Measurements from ENCODE around the gene EDC3. TPM values are rescaled to one million over a fixed set of nuclear protein-coding genes. Genes with fewer than 3 reads are reported as not detected.

Gene EDC3
- polyA plus RNA-seq, 1 donor: 31.1 TPM

DNA sequence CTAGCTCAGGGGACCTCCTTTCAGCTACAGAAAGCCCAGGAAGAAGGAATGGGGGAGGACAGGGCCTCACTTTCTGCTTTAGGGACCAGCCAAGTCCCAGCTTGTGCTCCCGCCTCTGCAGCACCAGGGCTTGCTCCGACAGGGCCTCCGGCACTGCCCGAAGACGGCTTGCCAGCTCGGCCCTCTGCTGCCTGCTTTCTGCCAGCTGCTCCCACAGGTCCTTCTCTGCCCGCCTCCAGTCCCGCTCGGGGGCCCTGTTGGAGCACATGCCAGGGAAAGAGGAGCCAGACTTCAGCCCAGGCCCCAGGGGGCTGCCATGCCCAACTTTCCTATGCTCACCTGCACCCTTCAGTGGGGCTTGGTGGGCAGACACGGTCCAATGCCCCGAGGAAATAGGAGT is 84.5 kb downstream of the EDC3 start:
- no peak for DNase-seq
- Histone ChIP-seq H3K27ac (ENCODE audit: low read length) (no peak overlapping the region), H3K27me3 (ENCODE audit: control insufficient read depth, insufficient read depth, low read length) (no peaks in the 10 kb centered on the region), H3K9me3 (ENCODE audit: control insufficient read depth, low read depth, low read length) (no peaks in the 10 kb centered on the region), H3K4me1 (ENCODE audit: control insufficient read depth, insufficient read depth, low read length) (no peaks in the 10 kb centered on the region), H3K4me3 (ENCODE audit: low read length) (no peak overlapping the region), H3K36me3 (ENCODE audit: control insufficient read depth, insufficient read depth, low read length) (no peaks in the 10 kb centered on the region)
- WGBS (ENCODE audit: insufficient coverage, low lambda C conversion rate): no CpG with 5 or more reads among the region's 11 CpGs

DNA sequence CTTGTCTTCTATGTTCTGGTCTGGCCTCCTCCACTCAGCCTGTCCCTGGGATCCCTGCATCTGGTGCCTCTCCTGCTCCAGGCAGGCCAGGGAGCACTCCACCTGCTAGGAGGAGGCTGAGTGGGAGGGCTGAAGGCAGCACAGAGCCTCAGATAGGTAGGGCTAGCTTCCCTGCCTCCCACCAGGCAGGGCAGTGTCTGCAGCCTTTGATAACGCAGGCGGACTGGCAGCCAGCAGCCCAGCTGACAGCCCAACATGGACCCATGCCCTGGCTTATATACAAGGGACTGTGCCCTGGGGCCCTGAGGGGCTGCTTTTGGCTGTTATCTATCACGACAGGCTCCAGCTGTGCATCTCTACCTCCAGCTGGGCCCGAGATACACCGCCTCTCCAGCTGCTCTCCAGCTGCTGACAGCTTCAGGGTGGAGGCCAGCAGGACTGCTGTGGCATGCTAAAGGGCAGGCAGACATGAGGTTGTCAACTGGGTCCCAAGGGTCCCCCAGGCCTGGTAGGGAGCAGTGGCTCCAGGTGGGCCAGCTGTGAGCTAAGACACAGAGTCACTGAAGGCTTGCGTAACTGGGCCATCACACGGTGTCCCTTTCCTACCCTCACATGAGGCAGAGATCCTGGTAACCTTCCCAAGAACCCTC is 85.4 kb downstream of the EDC3 start:
- no peaks in the 10 kb centered on the region for H3K36me3 ChIP-seq (ENCODE audit: control insufficient read depth, insufficient read depth, low read length)
- no CpG with 5 or more reads among the region's 7 CpGs for WGBS (ENCODE audit: insufficient coverage, low lambda C conversion rate)
- H3K4me1 ChIP-seq (ENCODE audit: control insufficient read depth, insufficient read depth, low read length): no peaks in the 10 kb centered on the region
- H3K27ac ChIP-seq (ENCODE audit: low read length): no peak overlapping the region
- no peak overlapping the region for H3K4me3 ChIP-seq (ENCODE audit: low read length)
- H3K27me3 ChIP-seq (ENCODE audit: control insufficient read depth, insufficient read depth, low read length): no peaks in the 10 kb centered on the region
- H3K9me3 ChIP-seq (ENCODE audit: control insufficient read depth, low read depth, low read length): no peaks in the 10 kb centered on the region
- DNase-seq: peak; percentile 40 to 55

DNA sequence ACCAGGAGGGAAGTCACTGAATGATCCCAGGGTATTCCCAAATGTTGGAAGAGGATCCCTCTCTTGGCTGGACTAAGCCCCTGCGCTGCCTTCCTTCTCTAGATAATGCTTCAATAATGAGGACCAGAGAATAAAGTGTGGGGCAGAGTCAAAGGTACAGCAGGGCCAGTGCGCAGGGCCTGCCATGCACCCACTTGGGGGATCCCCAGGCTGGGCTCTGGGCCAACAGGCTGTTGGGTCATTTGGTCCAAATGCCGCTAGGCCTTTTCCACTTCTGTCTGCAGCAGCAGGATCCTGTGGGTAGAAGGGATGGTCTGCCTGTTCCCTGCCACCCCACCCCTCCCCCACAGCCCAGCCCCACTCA is 85.9 kb downstream of the EDC3 start:
- WGBS (ENCODE audit: insufficient coverage, low lambda C conversion rate): no CpG with 5 or more reads among the region's 3 CpGs
- no peaks in the 10 kb centered on the region for H3K36me3 ChIP-seq (ENCODE audit: control insufficient read depth, insufficient read depth, low read length)
- no peaks in the 10 kb centered on the region for H3K4me1 ChIP-seq (ENCODE audit: control insufficient read depth, insufficient read depth, low read length)
- no peaks in the 10 kb centered on the region for H3K9me3 ChIP-seq (ENCODE audit: control insufficient read depth, low read depth, low read length)
- no peak for DNase-seq
- H3K4me3 ChIP-seq (ENCODE audit: low read length): no peak overlapping the region
- H3K27me3 ChIP-seq (ENCODE audit: control insufficient read depth, insufficient read depth, low read length): no peaks in the 10 kb centered on the region
- no peak overlapping the region for H3K27ac ChIP-seq (ENCODE audit: low read length)

DNA sequence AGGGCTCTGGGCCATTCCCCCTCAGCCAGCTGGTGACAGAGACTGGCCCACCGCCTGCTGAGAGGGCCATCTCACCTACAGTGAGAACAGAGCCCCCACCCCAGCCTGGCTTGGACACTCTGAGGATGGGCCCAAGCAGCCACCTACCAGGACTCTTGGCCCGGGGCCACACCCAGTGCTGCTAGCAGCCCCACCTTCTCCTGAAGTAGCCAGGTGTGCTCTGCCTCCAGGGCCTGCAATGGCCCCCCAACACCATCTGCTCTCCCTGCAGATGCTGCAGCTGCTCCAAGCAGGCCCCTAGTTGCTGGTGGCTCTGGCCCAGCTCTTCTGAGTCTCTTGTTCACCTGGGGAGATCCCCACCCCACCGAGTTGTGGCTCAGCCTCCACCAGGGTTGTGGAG is 87.0 kb downstream of the EDC3 start:
- no CpG with 5 or more reads among the region's 3 CpGs for WGBS (ENCODE audit: insufficient coverage, low lambda C conversion rate)
- H3K27ac ChIP-seq (ENCODE audit: low read length): no peak overlapping the region
- H3K4me1 ChIP-seq (ENCODE audit: control insufficient read depth, insufficient read depth, low read length): no peaks in the 10 kb centered on the region

DNA sequence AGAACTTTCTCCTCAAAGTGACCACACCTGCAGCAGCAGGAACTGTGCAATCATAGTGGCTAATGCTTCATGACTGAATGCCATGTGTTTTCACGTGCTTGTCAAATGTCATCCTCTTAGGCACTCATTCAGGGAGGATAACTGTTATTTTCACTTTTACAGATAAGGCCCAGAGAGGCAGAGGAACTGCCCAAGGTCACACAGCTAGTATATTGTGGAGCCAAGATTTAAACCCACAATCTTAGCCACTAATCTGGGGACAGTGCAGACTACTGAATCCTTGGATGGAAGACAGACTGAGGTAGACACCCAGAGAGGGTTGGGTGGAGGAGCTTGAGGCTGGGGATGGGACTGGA is 90.1 kb downstream of the EDC3 start:
- H3K27me3 ChIP-seq (ENCODE audit: control insufficient read depth, insufficient read depth, low read length): no peaks in the 10 kb centered on the region
- no CpG with 5 or more reads among the region's 1 CpG for WGBS (ENCODE audit: insufficient coverage, low lambda C conversion rate)
- no peaks in the 10 kb centered on the region for H3K4me1 ChIP-seq (ENCODE audit: control insufficient read depth, insufficient read depth, low read length)
- no peaks in the 10 kb centered on the region for H3K9me3 ChIP-seq (ENCODE audit: control insufficient read depth, low read depth, low read length)
- H3K4me3 ChIP-seq (ENCODE audit: low read length): no peak overlapping the region
- DNase-seq: no peak
- H3K27ac ChIP-seq (ENCODE audit: low read length): no peak overlapping the region
- no peaks in the 10 kb centered on the region for H3K36me3 ChIP-seq (ENCODE audit: control insufficient read depth, insufficient read depth, low read length)

More for the DNA sequence above, 87.0 kb downstream of the EDC3 start:
- no peaks in the 10 kb centered on the region for H3K9me3 ChIP-seq (ENCODE audit: control insufficient read depth, low read depth, low read length)
- H3K4me3 ChIP-seq (ENCODE audit: low read length): no peak overlapping the region
- DNase-seq: no peak
- no peaks in the 10 kb centered on the region for H3K36me3 ChIP-seq (ENCODE audit: control insufficient read depth, insufficient read depth, low read length)
- H3K27me3 ChIP-seq (ENCODE audit: control insufficient read depth, insufficient read depth, low read length): no peaks in the 10 kb centered on the region

DNA sequence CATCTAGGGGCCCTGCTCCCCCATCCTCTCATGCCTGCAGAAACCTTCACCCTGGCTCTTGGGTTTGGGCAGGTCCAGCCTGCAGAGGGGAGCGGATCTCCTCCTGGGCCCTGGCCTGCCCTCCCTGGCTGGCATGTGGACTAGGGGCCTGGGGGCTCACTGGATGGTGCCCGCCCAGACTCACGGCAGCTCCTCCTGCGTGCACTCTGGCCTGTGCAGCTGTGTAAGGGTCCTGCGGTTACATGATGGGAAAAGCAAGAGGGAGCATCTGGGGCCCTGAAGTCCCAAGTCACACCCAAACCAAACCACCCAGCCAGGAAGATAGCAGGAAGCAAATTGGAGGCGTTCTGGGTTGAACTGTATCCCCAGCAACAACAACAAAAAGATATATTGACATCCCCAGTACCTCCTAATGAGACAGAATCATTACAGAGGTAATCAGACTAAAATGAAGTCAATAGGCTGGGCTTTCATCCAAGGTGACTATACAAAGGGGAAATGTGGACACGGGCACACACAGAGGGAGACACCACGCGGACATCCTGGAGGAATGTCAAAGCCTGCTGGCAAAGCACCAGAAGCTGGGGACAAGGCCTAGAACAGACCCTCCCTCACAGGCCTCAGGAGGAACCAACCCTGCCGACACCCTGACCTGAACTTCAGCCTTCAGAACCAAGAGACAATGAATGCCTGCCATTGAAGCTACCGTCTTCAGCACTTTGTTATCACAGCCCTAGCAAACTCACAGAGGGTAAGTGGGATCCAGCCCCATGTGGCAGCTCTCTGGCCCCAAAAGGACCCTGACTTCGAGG is 90.6 kb downstream of the EDC3 start:
- Histone ChIP-seq H3K36me3 (ENCODE audit: control insufficient read depth, insufficient read depth, low read length) (no peaks in the 10 kb centered on the region), H3K27me3 (ENCODE audit: control insufficient read depth, insufficient read depth, low read length) (no peaks in the 10 kb centered on the region), H3K27ac (ENCODE audit: low read length) (no peak overlapping the region), H3K4me3 (ENCODE audit: low read length) (no peak overlapping the region), H3K9me3 (ENCODE audit: control insufficient read depth, low read depth, low read length) (no peaks in the 10 kb centered on the region), H3K4me1 (ENCODE audit: control insufficient read depth, insufficient read depth, low read length) (no peaks in the 10 kb centered on the region)
- WGBS (ENCODE audit: insufficient coverage, low lambda C conversion rate): no CpG with 5 or more reads among the region's 12 CpGs
- DNase-seq: no peak

DNA sequence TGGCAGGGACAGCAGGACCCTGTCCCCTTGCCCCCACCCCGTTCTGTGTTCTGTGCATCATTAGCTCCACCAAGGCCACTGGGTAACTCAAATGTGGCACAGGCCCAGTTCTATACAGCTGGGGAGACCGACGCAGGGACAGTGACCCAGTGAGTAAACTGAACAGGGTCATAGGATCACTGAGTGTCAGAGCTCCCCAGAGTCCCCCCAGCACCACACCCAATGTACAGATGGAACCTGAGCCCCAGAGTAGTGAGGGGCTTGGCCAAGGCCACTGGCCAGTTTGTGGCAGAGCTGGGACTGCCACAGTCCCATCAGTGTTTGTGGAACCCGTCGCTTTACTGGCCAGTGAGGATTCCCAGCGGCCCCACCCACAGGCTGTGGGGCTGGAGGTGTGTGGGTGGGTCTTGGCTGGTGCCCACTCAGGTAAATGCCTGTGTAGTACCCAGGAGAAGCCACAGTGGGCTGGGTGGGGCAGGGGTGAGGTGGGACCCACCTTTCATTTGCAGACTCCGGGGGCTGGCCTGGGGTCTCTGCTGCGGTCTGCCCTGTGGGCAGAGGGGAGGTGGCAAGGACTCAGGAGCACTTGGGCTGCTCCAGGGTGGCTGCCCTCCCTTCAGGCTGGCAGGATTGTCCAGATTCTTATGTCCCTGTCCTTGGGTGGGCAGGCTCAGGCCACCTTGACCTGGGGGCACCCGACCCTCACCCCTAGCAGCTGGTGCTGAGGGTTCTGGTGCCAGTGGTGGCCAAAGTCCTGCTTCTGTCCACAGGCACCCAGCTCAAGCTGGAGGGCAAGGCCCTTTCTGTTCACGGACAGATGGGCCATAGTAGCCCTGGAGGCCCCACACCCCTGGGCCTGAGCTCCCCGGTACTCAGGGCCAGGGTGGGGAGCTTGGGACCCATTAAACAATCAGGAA is 91.8 kb downstream of the EDC3 start:
- Histone ChIP-seq H3K36me3 (ENCODE audit: control insufficient read depth, insufficient read depth, low read length) (no peaks in the 10 kb centered on the region), H3K4me1 (ENCODE audit: control insufficient read depth, insufficient read depth, low read length) (peaks cover 8% of the 10 kb centered on the region), H3K27ac (ENCODE audit: low read length) (no peak overlapping the region), H3K27me3 (ENCODE audit: control insufficient read depth, insufficient read depth, low read length) (no peaks in the 10 kb centered on the region), H3K9me3 (ENCODE audit: control insufficient read depth, low read depth, low read length) (no peaks in the 10 kb centered on the region), H3K4me3 (ENCODE audit: low read length) (no peak overlapping the region)
- no peak for DNase-seq
- WGBS (ENCODE audit: insufficient coverage, low lambda C conversion rate): no CpG with 5 or more reads among the region's 11 CpGs

DNA sequence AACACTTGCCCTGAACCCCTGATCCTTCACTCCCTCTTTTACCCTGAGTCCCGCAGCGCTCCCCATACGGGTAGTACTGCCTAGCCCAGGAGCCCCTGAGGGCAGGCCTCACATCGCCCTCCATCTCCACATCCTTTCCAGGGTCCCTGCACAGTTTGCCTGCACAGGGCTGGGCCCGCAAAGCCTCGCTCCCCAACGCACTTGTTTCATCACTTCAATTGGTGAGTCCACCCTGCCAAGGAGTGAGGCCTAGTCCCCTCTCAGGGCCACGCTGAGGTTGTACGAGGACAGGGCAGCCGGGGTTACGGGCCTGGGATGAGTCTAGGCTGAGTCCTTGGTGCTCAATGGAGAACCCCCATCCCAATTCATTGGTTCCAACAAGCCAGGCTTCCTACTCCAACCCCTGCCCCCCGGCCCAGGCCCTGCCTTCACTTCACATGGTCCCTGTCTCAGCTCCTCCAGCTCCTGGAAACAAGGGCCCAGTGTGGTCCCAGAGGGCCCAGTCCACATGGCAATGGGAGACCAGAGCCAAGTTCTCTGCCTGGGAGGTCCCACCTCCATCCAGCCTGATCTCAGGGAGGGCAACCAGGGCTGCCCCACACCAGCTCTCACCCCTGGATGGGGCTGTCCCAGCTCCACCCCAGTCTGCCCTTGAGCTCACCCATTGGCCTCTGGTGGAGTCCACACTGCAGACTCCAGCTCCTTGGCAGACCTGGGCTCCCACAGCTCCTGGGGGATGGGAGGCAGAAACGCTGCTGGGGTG is 92.6 kb downstream of the EDC3 start:
- H3K4me1 ChIP-seq (ENCODE audit: control insufficient read depth, insufficient read depth, low read length): peaks cover 11% of the 10 kb centered on the region
- no peak overlapping the region for H3K4me3 ChIP-seq (ENCODE audit: low read length)
- H3K27me3 ChIP-seq (ENCODE audit: control insufficient read depth, insufficient read depth, low read length): no peaks in the 10 kb centered on the region
- no peaks in the 10 kb centered on the region for H3K36me3 ChIP-seq (ENCODE audit: control insufficient read depth, insufficient read depth, low read length)
- no peaks in the 10 kb centered on the region for H3K9me3 ChIP-seq (ENCODE audit: control insufficient read depth, low read depth, low read length)
- WGBS (ENCODE audit: insufficient coverage, low lambda C conversion rate): no CpG with 5 or more reads among the region's 13 CpGs
- no peak overlapping the region for H3K27ac ChIP-seq (ENCODE audit: low read length)
- no peak for DNase-seq

DNA sequence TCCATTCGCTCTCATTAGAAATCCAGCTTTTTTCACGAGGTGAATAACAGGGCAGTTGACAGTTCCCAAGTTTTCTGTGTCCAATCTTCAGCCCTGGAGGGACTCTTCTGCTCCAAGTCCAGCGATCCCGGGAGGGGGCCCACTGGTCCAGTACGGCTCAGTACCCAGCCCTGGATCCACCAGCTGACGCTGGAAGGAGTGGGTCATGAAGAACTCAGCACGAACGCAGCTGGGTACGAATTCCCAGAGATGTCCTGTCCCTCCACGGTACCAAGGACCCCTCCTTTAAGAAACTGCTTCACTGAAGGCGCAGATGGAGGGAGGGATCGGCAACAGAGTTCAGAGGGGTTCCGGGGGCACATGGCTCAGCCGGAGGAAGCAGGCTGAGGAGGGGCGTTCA is 96.7 kb downstream of the EDC3 start:
- Histone ChIP-seq H3K27me3 (ENCODE audit: control insufficient read depth, insufficient read depth, low read length) (no peaks in the 10 kb centered on the region), H3K27ac (ENCODE audit: low read length) (peak overlapping the region; percentile 63), H3K36me3 (ENCODE audit: control insufficient read depth, insufficient read depth, low read length) (peaks cover 11% of the 10 kb centered on the region), H3K4me3 (ENCODE audit: low read length) (peak overlapping the region; percentile 62), H3K9me3 (ENCODE audit: control insufficient read depth, low read depth, low read length) (no peaks in the 10 kb centered on the region), H3K4me1 (ENCODE audit: control insufficient read depth, insufficient read depth, low read length) (peaks cover 20% of the 10 kb centered on the region)
- WGBS (ENCODE audit: insufficient coverage, low lambda C conversion rate): no CpG with 5 or more reads among the region's 15 CpGs
- DNase-seq: no peak
